Forelimb muscle (tissue), 1 donor: ENCODE data around the gene OR52B6. TPM values are rescaled to one million over a fixed set of nuclear protein-coding genes. Genes with fewer than 3 reads are reported as not detected.
"Not testable (repeated sequence)": the region's sequence is repeated elsewhere in the genome, so short reads cannot be mapped to it uniquely, and the experiment has no call there.

Experiments used
- DNase-seq: peaks from one replicate; pipeline ENCODE4 v3.0.0-alpha.2; 2013; ENCODE audit warnings: low read depth
- polyA plus RNA-seq: library from polyadenylated mRNA; unstranded; fragments of 120-200 nt; gene quantifications from one replicate; pipeline ENCODE4 v1.2.1, GENCODE V29; 2013; ENCODE audit not compliant: insufficient read length

Gene OR52B6
- polyA plus RNA-seq, result not detected

GRCh38 chr11:5580577-5580976, at the start of gene OR52B6:
Gene OR52B6 (plus strand): TSS chr11:5580877. CDS start chr11:5580877, 0 bp downstream.
- DNase-seq, result no peak

- no peak for DNase-seq
These were observed 49.4 kb upstream of the OR52B6 start for GRCh38 chr11:5531053-5531831.

- DNase-seq, result no peak
These were observed 46.6 kb upstream of the OR52B6 start for GRCh38 chr11:5534046-5534445.

DNA sequence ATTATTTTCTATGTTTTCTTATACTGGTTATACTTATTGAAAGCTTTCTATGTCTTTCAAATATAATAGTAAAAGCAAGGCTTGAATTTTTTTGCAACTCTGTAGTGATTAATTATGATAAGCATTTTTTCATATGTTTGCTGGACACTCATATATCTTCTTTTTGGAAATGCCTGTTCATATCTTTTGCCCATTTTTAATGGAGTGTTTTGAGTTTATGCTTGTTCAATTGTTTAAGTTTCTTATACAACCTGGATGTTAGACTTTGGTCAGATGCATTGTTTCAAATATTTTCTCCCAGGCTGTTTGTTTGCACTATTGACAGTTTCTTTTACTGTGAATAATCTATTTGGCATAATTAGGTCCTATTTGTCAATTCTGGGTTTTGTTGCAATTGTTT, 44.2 kb upstream of the OR52B6 start:
- no peak for DNase-seq

DNA sequence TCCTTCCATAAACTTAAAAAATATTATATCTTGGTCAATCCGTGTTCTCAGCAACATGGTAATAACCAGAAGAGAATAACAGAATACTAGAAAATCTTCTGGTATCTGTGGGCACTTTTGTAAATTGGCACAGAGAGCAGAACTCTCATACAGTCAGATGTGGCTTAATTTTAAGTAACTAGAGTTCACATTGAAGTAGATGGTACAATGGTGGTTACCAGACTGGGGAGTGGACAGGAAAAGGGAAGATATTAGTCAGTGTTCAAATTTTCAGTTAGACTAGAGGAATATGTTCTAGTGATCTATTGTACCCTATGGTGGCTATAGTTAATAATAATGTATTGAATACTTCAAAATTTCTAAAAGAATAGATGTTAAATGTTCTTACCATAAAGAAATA, 39.2 kb upstream of the OR52B6 start:
- no peak for DNase-seq

GRCh38 chr11:5546457-5546856, 34.2 kb upstream of the OR52B6 start:
- DNase-seq, result no peak

GRCh38 chr11:5547982-5548381, 32.7 kb upstream of the OR52B6 start:
- no peak for DNase-seq

DNA sequence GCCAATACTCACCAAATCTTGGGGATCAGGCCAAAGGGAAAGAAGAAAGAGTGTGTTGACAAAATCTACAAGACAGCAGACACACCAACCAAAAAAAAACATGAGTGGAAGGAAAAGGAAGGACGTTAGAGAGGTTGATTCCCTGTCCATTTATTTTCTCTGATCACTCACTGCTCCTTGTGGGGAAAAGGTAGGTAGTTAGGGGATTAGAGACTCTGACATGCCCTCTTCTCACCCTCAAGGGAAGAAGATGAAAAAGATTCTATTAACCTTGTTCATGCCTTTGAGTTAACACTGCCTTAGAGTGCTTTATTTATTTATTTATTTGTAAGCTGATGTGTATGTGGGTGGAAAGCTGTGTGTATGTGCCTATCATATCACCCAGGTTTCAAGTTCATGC, 32.2 kb upstream of the OR52B6 start, which contains the start of gene OR52H1:
OR52H1 (minus strand) TSS at position 101 of the 400 bp plus-strand sequence. CDS start 3,035 bp downstream, outside the sequence.
- DNase-seq, result no peak

- DNase-seq, result no peak
These were observed 30.1 kb upstream of the OR52B6 start for GRCh38 chr11:5550440-5551095.

GRCh38 chr11:5553343-5553742, 27.3 kb upstream of the OR52B6 start:
- DNase-seq, result no peak

GRCh38 chr11:5556596-5557188, 24.0 kb upstream of the OR52B6 start:
- no peak for DNase-seq

GRCh38 chr11:5557751-5558150, 22.9 kb upstream of the OR52B6 start:
- no peak for DNase-seq

- no peak for DNase-seq
These were observed 16.2 kb upstream of the OR52B6 start for GRCh38 chr11:5564259-5565019.

GRCh38 chr11:5574654-5575053, 6.0 kb upstream of the OR52B6 start:
- DNase-seq, result no peak

DNA sequence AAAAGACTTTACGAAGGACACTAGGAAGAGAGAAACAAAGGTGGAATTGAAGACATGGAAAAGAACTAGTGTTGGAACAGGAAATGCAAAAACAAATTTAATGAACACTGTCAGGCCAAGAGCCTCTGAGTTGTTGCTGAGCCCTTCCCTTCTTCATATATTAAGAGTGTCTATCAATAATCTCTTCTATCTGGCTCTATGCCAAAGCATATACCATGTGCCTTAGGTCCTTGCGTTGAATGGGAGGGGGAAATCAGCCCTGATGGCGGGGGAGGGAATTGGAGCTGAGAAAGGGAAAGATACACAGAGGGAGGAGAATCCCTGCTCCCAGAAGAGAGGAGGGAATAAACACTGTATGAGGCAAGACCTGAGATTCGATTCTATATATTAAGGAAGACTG, 5.5 kb upstream of the OR52B6 start:
- no peak for DNase-seq

DNA sequence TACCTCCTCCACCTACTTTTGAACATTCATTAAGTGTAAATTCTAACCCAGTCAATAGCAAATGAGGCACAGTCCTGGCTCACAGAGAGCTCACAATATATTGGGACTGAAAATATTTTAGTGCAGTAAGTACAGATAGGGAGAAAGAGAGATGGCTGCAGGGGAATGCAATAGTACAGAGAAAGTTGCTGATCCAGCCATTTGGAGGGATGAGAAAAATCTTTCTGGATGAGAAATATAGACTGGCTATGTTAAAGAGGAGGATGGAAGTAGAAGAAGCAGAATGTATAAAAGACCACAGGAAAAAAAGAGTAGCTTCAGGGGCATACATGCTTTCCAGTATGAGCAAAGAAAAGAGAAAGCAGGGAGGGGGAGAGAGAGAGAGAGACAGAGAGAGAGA, 3.6 kb upstream of the OR52B6 start:
- no peak for DNase-seq

GRCh38 chr11:5581014-5581413, 337 bp downstream of the OR52B6 start:
- no peak for DNase-seq

DNA sequence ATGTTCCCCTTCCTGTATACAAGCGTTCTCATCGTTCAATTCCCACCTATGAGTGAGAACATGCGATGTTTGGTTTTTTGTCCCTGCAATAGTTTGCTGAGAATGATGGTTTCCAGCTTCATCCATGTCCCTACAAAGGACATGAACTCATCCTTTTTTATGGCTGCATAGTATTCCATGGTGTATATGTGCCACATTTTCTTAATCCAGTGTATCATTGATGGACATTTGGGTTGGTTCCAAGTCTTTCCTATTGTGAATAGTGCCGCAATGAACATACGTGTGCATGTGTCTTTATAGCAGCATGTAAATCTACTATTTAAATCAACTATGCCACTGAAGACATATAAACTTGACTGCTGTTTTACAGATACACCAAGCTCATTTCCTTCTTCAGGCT, 3.8 kb downstream of the OR52B6 start:
- DNase-seq, result not testable (repeated sequence)

- DNase-seq, result not testable (repeated sequence)
These were observed 9.2 kb downstream of the OR52B6 start for GRCh38 chr11:5589906-5590305.

DNA sequence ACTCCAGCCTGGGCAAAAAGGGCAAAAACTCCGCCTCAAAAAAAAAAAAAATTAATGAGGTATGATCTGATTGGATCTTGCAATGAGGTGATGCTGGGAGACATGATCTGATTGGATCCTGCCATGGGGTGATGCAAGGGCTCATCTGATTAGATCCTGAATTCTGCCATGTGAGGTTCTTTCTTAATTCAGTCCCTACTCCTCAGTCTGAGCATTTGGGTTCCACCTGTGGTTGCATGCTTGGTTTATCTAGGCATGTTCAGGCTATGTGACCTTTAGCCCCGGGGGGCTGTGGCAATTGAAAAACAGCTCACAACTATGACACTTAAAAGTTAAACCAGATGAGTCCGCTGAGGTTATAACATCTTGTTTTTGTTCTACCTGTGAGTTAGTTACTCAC, 10.9 kb downstream of the OR52B6 start:
- DNase-seq, result no peak

DNA sequence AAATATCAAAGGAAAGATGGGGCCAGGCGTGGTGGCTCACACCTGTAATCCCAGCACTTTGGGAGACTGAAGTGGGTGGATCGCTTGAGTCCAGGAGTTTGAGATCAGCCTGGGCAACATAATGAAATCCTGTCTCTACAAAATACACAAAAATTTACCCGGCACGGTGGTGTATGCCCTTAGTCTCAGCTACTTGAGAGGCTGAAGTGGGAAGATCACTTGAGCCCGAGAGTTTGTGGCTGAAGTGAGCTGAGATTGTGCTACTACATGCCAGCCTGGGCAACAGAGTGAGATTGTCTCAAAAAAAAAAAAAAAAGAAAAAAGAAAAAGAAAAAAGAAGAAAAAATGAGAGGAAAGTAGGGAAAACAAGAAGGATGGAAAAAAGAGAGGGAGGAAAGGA, 11.9 kb downstream of the OR52B6 start:
- no peak for DNase-seq

GRCh38 chr11:5593146-5593545, 12.5 kb downstream of the OR52B6 start:
- DNase-seq, result no peak
